RWPE2 (cell line): Measurements from ENCODE around the gene SCFD2.

Experiments used
- ATAC-seq: fragments of 200-7000 bp; cut with Tn5 transposase; 3 replicates; pipeline ENCODE4 v1.9.1; 2021; ENCODE audit warnings: low read depth
- DNase-seq: peaks from one replicate; pipeline ENCODE4 v3.0.0-alpha.2; 2020; ENCODE audit warnings: low spot score
- H3K27ac ChIP-seq: fragments of 450-650 bp; 2 replicates; pipeline ENCODE4 v1.5.1; 2017; ENCODE audit warnings: mild to moderate bottlenecking; ENCODE audit not compliant: poor library complexity, severe bottlenecking
- H3K27me3 ChIP-seq: fragments of 250-450 bp; sonication (Bioruptor Pico); 2 replicates; pipeline ENCODE4 v1.5.1; 2021; ENCODE audit warnings: mild to moderate bottlenecking, moderate library complexity; ENCODE audit not compliant: insufficient read depth, poor library complexity, severe bottlenecking
- H3K36me3 ChIP-seq: fragments of 250-450 bp; sonication (Bioruptor Pico); 2 replicates; pipeline ENCODE4 v1.5.1; 2020; ENCODE audit warnings: low read depth, mild to moderate bottlenecking, moderate library complexity
- H3K4me1 ChIP-seq: fragments of 250-450 bp; sonication (Bioruptor Pico); 2 replicates; pipeline ENCODE4 v1.5.1; 2021; ENCODE audit warnings: mild to moderate bottlenecking, moderate library complexity; ENCODE audit not compliant: insufficient read depth, poor library complexity, severe bottlenecking
- H3K4me3 ChIP-seq: fragments of 250-450 bp; sonication (Bioruptor Pico); 2 replicates; pipeline ENCODE4 v1.5.1; 2021; ENCODE audit warnings: mild to moderate bottlenecking, moderate library complexity; ENCODE audit not compliant: severe bottlenecking
- H3K9me3 ChIP-seq: fragments of 250-450 bp; sonication (Bioruptor Pico); 2 replicates; pipeline ENCODE4 v1.5.1; 2021; ENCODE audit warnings: mild to moderate bottlenecking, moderate library complexity; ENCODE audit not compliant: severe bottlenecking
- CTCF ChIP-seq: fragments of 450-650 bp; IDR thresholded peaks from one replicate; pipeline ENCODE4 v1.5.1; 2017; ENCODE audit warnings: mild to moderate bottlenecking, moderate library complexity; ENCODE audit not compliant: poor library complexity, severe bottlenecking

SCFD2 gene

GRCh38 chr4:52976523-52977230, 389.2 kb downstream of the SCFD2 start:
- H3K36me3 ChIP-seq = no peaks in the 10 kb centered on the region
- ATAC-seq = no peak
- no peaks in the 10 kb centered on the region for H3K9me3 ChIP-seq
- no peak for TF ChIP-seq CTCF
- no peaks in the 10 kb centered on the region for H3K4me1 ChIP-seq
- no peak overlapping the region for H3K4me3 ChIP-seq
- DNase-seq = no peak
- H3K27me3 ChIP-seq = no peaks in the 10 kb centered on the region
- H3K27ac ChIP-seq = no peak overlapping the region

- Histone ChIP-seq H3K27ac (no peak overlapping the region), H3K36me3 (no peaks in the 10 kb centered on the region), H3K4me1 (no peaks in the 10 kb centered on the region), H3K27me3 (no peaks in the 10 kb centered on the region), H3K9me3 (no peaks in the 10 kb centered on the region), H3K4me3 (no peak overlapping the region)
- TF ChIP-seq CTCF = no peak
- DNase-seq (no peak), ATAC-seq (no peak)
Observed at GRCh38 chr4:52968691-52969090, 397.2 kb downstream of the SCFD2 start.

- Histone ChIP-seq H3K9me3 (no peaks in the 10 kb centered on the region), H3K27me3 (no peaks in the 10 kb centered on the region), H3K4me3 (no peak overlapping the region), H3K36me3 (no peaks in the 10 kb centered on the region), H3K4me1 (no peaks in the 10 kb centered on the region), H3K27ac (no peak overlapping the region)
- no peak for TF ChIP-seq CTCF
- no peak for DNase-seq
- 0 out of 3 replicates have a peak, but pooled peaks have one; percentile 21 for ATAC-seq
Observed at GRCh38 chr4:52968241-52968640, 397.6 kb downstream of the SCFD2 start.

GRCh38 chr4:52966781-52967180, 399.1 kb downstream of the SCFD2 start:
- DNase-seq = no peak
- ATAC-seq = no peak
- H3K36me3 ChIP-seq = no peaks in the 10 kb centered on the region
- H3K9me3 ChIP-seq = no peaks in the 10 kb centered on the region
- H3K4me3 ChIP-seq = no peak overlapping the region
- H3K27me3 ChIP-seq = no peaks in the 10 kb centered on the region
- H3K4me1 ChIP-seq = no peaks in the 10 kb centered on the region
- no peak for TF ChIP-seq CTCF
- H3K27ac ChIP-seq = no peak overlapping the region

GRCh38 chr4:52966172-52966571, 399.7 kb downstream of the SCFD2 start:
- no peaks in the 10 kb centered on the region for H3K9me3 ChIP-seq
- no peak for TF ChIP-seq CTCF
- DNase-seq = no peak

More at GRCh38 chr4:52966172-52966571, 399.7 kb downstream of the SCFD2 start:
- no peaks in the 10 kb centered on the region for H3K27me3 ChIP-seq
- no peak for ATAC-seq
- no peak overlapping the region for H3K27ac ChIP-seq
- no peak overlapping the region for H3K4me3 ChIP-seq
- H3K4me1 ChIP-seq = no peaks in the 10 kb centered on the region
- H3K36me3 ChIP-seq = no peaks in the 10 kb centered on the region
